GM18519 (cell line): ENCODE measurements around the gene PPP1R15B.

Source experiments
- ATAC-seq: cut with Tn5 transposase; IDR thresholded peaks from one replicate; pipeline ENCODE4 v1.9.1; 2021; ENCODE audit warnings: mild to moderate bottlenecking, moderate library complexity; ENCODE audit not compliant: unreplicated experiment, low FRiP score

PPP1R15B gene

GRCh38 chr1:204411451-204412204, at the start of gene PPP1R15B:
TSS of gene PPP1R15B (minus strand) at chr1:204411817. CDS start at chr1:204411411, 406 bp downstream.
- peak; percentile 83 for ATAC-seq

DNA sequence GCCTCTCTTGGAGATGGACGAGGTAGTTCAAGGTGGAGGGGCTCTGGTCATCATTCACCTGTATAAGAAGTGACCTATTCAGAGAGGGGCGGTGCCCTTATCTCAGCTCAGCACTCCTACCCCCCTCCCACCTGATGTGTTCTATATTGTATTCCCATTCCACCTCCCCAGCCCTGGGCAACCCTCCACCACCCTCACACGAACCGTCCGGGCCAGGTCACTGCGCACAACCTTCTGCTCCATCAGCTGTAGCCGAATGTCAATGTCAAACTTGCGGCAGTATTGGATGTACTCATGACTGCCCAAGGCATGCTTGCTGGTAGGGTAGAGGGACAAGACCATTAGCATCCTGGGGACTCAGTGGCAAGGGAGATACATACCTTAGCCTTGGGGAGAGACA, 48.7 kb upstream of the PPP1R15B start:
- ATAC-seq = no peak

GRCh38 chr1:204459706-204460105, 48.1 kb upstream of the PPP1R15B start:
- ATAC-seq = no peak

- ATAC-seq = no peak
Measured at GRCh38 chr1:204457666-204458065, 46.0 kb upstream of the PPP1R15B start.

GRCh38 chr1:204456826-204457442, 45.3 kb upstream of the PPP1R15B start:
- no peak for ATAC-seq

- no peak for ATAC-seq
Measured at GRCh38 chr1:204455831-204456145, 44.2 kb upstream of the PPP1R15B start.

- ATAC-seq = no peak
Measured at GRCh38 chr1:204455063-204455830, 43.6 kb upstream of the PPP1R15B start.

GRCh38 chr1:204454476-204454875, 42.9 kb upstream of the PPP1R15B start:
- no peak for ATAC-seq

DNA sequence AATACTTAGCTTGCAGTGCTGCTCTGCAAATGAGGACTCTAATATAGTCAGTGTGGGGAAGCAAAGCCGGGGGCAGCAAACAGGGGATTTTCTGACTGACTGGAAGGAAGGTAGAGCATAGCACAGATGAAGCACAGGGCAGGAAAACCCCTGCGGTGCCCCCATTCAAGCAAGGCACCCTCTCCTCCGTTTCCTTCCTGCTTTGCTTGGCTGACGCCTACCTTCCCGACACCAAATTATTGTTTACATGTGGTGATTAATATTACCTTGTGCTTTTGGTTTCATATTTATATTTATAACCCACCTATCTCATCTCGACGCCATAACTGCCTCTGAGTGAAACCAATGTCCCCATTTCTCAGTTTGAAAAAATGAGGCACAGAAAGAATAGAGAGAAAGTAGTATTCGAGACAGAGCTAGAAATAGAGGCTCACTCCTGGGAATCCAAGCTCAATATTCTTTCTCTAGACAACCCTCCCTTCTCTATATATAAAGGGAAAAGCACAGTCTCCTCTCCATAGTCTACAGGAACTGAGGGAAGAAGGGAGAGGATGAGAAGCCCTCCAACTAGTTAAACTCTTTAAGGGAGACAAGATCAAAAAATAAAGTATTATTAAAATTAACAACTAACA, 41.6 kb upstream of the PPP1R15B start:
- ATAC-seq = peak; percentile 66

DNA sequence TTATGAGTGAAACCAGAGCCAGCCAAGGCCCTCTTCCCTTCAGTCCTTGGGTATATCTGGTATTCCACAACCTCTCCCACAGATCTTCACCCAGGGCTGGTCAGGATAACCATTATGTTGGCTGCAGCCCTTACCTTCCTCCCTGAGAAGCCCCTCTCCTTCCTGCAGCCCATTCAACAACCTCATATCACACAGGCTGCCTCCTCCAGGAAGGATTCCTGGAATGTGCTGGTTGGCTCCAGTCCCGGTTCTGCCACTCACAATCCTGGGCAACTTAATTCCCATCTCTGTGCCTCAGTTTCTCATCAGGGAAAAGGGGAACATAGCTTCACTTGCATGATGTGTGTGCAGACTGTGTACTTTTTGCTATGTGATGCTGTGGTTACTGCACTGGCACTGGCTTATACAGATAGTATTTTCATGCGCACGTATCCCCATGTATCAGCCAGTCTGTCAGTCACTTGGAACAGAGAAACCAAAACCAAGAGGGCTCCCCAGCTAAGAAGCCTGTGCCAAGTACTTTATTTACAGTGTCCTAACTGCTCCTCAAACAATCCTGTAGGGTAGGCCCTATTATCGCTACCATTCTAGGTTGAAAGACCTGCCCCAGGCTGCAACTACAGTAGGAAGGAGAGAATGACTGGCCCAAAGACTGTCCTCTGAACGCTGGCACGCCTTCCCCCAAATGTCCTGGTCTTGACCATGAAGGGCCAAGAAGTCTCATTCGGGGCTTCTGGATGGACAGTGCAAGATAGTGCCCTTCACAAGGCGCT, 39.9 kb upstream of the PPP1R15B start:
- ATAC-seq = no peak

- ATAC-seq = no peak
Measured at GRCh38 chr1:204450461-204451257, 39.0 kb upstream of the PPP1R15B start.

DNA sequence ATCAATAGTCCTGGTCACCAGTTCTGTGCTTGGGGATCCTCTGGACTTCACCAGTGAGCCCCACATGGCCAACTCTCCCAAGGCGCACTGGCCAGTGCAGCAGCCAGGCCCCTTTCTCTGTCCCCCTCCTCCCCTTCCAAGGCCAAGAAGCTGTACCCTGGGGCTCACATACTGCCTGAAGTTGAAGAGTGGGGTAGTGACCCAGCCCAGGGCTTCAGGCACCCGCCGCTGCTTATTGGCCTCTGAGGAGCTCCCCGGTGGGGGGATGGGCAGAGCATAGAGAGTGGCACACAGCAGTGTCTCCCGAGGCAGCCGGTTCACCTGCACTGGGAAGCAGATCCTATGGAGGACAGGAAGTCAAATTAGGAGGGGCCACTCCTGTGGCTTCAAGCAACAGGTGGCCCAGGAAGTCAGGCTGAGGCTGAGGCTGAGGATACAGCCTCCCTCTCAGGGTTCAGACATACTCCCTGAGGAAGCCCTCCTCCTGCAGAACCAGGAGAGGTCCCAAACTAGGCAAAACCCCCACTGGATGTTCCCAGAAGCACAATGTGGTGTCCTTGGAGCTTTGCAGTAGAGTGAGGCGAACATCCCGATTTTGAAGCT, 38.2 kb upstream of the PPP1R15B start:
- no peak for ATAC-seq

DNA sequence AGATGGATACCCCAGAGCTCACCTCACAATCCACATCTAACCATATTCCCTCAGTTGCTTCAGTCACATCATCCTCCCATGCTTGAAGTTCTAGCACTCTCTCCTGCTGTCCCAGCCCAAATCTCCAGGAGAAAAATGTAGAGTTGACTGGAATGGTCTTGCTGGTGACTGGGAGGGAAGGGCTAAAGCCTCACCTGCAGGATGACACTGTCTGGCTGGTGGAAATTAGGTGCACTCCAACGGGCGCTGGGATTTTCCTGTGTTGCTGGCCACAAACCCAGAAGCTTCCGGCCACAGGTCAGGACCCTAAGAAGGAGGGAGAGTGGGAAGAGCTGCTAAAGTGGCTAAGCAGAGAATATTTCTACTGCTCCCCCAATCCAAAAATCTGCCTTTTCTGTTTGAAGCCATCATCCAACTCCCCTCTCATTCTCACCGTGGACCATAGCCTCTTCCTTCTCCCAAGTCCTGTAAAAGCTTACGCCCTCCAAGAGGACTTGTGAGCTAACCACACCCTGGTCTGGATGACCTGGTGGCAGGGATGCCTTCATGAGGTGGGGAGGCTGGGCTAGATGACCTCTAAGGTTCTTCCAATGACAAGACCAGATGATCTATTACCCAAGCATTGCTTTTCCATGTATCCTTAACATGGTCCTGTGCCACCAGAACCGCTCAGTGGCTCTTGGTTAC, 37.5 kb upstream of the PPP1R15B start:
- no peak for ATAC-seq

GRCh38 chr1:204448344-204448964, 36.8 kb upstream of the PPP1R15B start:
- no peak for ATAC-seq

DNA sequence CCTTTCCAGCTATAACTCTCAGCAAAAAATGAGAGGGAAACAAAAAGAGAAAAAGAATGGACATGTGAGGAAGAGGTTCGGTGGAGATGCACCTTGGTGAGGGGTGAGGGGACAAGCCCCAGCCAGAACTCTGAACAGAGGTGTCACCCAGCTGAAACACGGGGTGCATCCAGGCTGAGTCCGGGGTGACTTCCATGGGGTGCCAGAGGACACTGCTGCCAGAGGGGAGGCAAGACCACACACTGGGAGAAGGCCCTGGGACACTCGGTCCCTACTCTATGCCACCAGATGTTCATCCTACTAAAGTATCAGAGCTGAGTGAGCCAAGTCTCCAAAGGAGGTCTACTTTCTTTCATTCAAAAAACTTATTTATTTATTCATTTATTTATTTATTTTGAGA, 36.1 kb upstream of the PPP1R15B start:
- no peak for ATAC-seq

GRCh38 chr1:204447190-204447589, 35.6 kb upstream of the PPP1R15B start:
- ATAC-seq = no peak

GRCh38 chr1:204446413-204447111, 34.9 kb upstream of the PPP1R15B start:
- ATAC-seq = no peak
